ENCODE results near the gene NELFA.

GRCh38 chr4:1937550-1937949 is 71.2 kb downstream of the NELFA start:
- TF ChIP-seq CTCF (IDR thresholded peaks at IDR 0.05), result no peak
- no peak for TF ChIP-seq POLR2A (IDR thresholded peaks at IDR 0.05)
